ENCODE results near the gene GLUL. TPM values are rescaled to one million over a fixed set of nuclear protein-coding genes. Genes with fewer than 3 reads are reported as not detected.

Gene GLUL
- total RNA-seq, 3 donors from 2014 or later (not counting 1 experiment from before 2014, with no cell fraction given), result 128 to 420 (median 134) TPM

DNA sequence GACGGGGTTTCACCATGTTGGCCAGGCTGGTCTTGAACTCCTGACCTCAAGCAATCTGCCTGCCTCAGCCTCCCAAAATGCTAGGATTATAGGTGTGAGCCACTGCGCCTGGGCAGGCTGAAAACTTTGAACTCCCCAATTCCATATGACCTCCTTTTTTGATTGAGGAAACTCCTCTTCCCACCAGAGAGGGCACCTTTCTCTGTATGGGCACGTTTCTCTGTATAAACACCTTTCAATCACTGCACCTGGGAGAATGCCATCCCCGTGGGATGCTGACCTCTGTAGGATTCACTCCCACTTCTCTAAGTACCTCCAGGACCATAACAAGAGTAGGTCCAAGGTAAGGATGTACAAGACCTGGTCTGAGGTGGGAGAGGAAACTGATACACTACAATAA, 18.5 kb upstream of the GLUL start:
- Mint-ChIP-seq H3K36me3 (no peaks in the 10 kb centered on the region), H3K9me3 (no peaks in the 10 kb centered on the region)

DNA sequence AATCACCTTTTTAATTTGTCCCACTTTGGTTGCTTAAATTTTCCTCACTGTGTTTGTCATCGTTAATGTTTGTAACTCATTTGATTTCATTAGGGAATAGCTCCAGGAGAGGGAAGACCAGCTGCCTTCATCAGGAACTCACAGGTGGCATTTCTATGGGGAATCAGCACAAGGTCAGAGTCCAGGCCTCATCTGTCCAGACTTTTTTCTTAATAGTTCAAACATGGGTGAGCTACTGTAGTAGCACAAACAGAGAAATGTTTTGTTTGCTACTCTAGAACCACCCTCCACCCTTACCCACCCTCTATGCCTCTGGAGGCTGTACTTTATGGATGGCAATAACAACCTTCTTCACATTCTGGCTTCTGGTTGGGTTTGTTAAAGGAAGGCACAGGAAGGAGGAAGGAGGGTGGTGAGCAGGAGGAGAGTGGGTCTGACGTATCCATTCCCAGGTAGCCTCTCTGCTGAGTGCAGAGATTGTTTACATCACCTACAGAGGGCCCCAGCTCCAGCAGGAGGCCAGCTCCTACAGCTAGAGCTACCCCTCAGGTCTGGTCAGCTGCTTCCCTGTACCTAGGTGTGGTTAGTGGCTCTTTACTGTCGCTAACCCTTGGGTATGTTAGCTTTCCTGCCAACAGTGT, 17.0 kb upstream of the GLUL start:
- no peaks in the 10 kb centered on the region for H3K9me3 Mint-ChIP-seq
- Histone ChIP-seq H3K4me1 (ENCODE audit: control insufficient read depth, insufficient read depth, low read length) (no peaks in the 10 kb centered on the region), H3K27ac (ENCODE audit: low read length) (no peak overlapping the region), H3K9me3 (ENCODE audit: control insufficient read depth, insufficient read depth, low read length) (no peaks in the 10 kb centered on the region), H3K4me3 (ENCODE audit: low read length) (no peak overlapping the region), H3K36me3 (ENCODE audit: control insufficient read depth, insufficient read depth, low read length) (no peaks in the 10 kb centered on the region), H3K27me3 (ENCODE audit: control insufficient read depth, insufficient read depth, low read length) (peaks cover 14% of the 10 kb centered on the region)
- H3K27ac Mint-ChIP-seq, result no peak overlapping the region
- intact Hi-C loops (cut with micrococcal nuclease), result no loop called here
- ATAC-seq (no peak), DNase-seq (no peak)
- no peaks in the 10 kb centered on the region for H3K36me3 Mint-ChIP-seq
- no peaks in the 10 kb centered on the region for H3K4me1 Mint-ChIP-seq
- WGBS (ENCODE audit: insufficient coverage), result 64% methylated on average over 3 of the region's 3 CpGs
- H3K27me3 Mint-ChIP-seq (ENCODE audit: low read depth in 2 of 2), result peaks cover 10 to 61% of the 10 kb centered on the region in 2 donors
- H3K4me3 Mint-ChIP-seq, result no peak overlapping the region
- TF ChIP-seq, protein P1, sequence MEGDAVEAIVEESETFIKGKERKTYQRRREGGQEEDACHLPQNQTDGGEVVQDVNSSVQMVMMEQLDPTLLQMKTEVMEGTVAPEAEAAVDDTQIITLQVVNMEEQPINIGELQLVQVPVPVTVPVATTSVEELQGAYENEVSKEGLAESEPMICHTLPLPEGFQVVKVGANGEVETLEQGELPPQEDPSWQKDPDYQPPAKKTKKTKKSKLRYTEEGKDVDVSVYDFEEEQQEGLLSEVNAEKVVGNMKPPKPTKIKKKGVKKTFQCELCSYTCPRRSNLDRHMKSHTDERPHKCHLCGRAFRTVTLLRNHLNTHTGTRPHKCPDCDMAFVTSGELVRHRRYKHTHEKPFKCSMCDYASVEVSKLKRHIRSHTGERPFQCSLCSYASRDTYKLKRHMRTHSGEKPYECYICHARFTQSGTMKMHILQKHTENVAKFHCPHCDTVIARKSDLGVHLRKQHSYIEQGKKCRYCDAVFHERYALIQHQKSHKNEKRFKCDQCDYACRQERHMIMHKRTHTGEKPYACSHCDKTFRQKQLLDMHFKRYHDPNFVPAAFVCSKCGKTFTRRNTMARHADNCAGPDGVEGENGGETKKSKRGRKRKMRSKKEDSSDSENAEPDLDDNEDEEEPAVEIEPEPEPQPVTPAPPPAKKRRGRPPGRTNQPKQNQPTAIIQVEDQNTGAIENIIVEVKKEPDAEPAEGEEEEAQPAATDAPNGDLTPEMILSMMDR (IDR thresholded peaks at IDR 0.05), result no peak

More for the DNA sequence above, 18.5 kb upstream of the GLUL start:
- Histone ChIP-seq H3K27ac (ENCODE audit: low read length) (no peak overlapping the region), H3K4me3 (ENCODE audit: low read length) (no peak overlapping the region), H3K9me3 (ENCODE audit: control insufficient read depth, insufficient read depth, low read length) (no peaks in the 10 kb centered on the region), H3K27me3 (ENCODE audit: control insufficient read depth, insufficient read depth, low read length) (peaks cover 11% of the 10 kb centered on the region), H3K4me1 (ENCODE audit: control insufficient read depth, insufficient read depth, low read length) (no peaks in the 10 kb centered on the region), H3K36me3 (ENCODE audit: control insufficient read depth, insufficient read depth, low read length) (no peaks in the 10 kb centered on the region)
- H3K4me3 Mint-ChIP-seq, result no peak overlapping the region
- ATAC-seq, result no peak
- no peak for DNase-seq
- TF ChIP-seq, protein P1 (IDR thresholded peaks at IDR 0.05), result no peak
- no peaks in the 10 kb centered on the region for H3K4me1 Mint-ChIP-seq
- peaks cover 17 to 62% of the 10 kb centered on the region in 2 donors for H3K27me3 Mint-ChIP-seq (ENCODE audit: low read depth in 2 of 2)
- intact Hi-C loops (cut with micrococcal nuclease), result no loop called here
- H3K27ac Mint-ChIP-seq, result no peak overlapping the region
- WGBS (ENCODE audit: insufficient coverage), result 86% methylated on average over 3 of the region's 4 CpGs

GRCh38 chr1:182407724-182408123, 16.1 kb upstream of the GLUL start:
- no peaks in the 10 kb centered on the region for H3K36me3 Mint-ChIP-seq
- H3K4me1 Mint-ChIP-seq, result no peaks in the 10 kb centered on the region
- intact Hi-C loops (cut with micrococcal nuclease), result no loop called here
- H3K27me3 Mint-ChIP-seq (ENCODE audit: low read depth in 2 of 2), result peaks cover 10 to 65% of the 10 kb centered on the region in 2 donors
- no peaks in the 10 kb centered on the region for H3K9me3 Mint-ChIP-seq
- Histone ChIP-seq H3K27me3 (ENCODE audit: control insufficient read depth, insufficient read depth, low read length) (peaks cover 14% of the 10 kb centered on the region), H3K4me3 (ENCODE audit: low read length) (no peak overlapping the region), H3K27ac (ENCODE audit: low read length) (no peak overlapping the region), H3K4me1 (ENCODE audit: control insufficient read depth, insufficient read depth, low read length) (no peaks in the 10 kb centered on the region), H3K36me3 (ENCODE audit: control insufficient read depth, insufficient read depth, low read length) (no peaks in the 10 kb centered on the region), H3K9me3 (ENCODE audit: control insufficient read depth, insufficient read depth, low read length) (no peaks in the 10 kb centered on the region)
- WGBS (ENCODE audit: insufficient coverage), result 54% methylated on average over 3 of the region's 3 CpGs
- DNase-seq (no peak), ATAC-seq (no peak)
- no peak overlapping the region for H3K4me3 Mint-ChIP-seq
- H3K27ac Mint-ChIP-seq, result no peak overlapping the region
- TF ChIP-seq, protein P1 (IDR thresholded peaks at IDR 0.05), result no peak

- H3K36me3 ChIP-seq (ENCODE audit: control insufficient read depth, insufficient read depth, low read length), result no peaks in the 10 kb centered on the region
- H3K4me3 ChIP-seq (ENCODE audit: low read length), result no peak overlapping the region
- no peak overlapping the region for H3K27ac ChIP-seq (ENCODE audit: low read length)
- peaks cover 10 to 65% of the 10 kb centered on the region in 2 donors for H3K27me3 Mint-ChIP-seq (ENCODE audit: low read depth in 2 of 2)
- H3K9me3 ChIP-seq (ENCODE audit: control insufficient read depth, insufficient read depth, low read length), result no peaks in the 10 kb centered on the region
- DNase-seq, result no peak
- H3K27ac Mint-ChIP-seq, result no peak overlapping the region
- no peak overlapping the region for H3K4me3 Mint-ChIP-seq
- peaks cover 14% of the 10 kb centered on the region for H3K27me3 ChIP-seq (ENCODE audit: control insufficient read depth, insufficient read depth, low read length)
- intact Hi-C loops (cut with micrococcal nuclease), result no loop called here
- no peaks in the 10 kb centered on the region for H3K4me1 Mint-ChIP-seq
- no peak for ATAC-seq
- H3K4me1 ChIP-seq (ENCODE audit: control insufficient read depth, insufficient read depth, low read length), result no peaks in the 10 kb centered on the region
- no peaks in the 10 kb centered on the region for H3K36me3 Mint-ChIP-seq
- TF ChIP-seq, protein P1 (IDR thresholded peaks at IDR 0.05), result no peak
- no peaks in the 10 kb centered on the region for H3K9me3 Mint-ChIP-seq
- WGBS (ENCODE audit: insufficient coverage), result no CpG with 5 or more reads among the region's 1 CpG
Observed at GRCh38 chr1:182406012-182406411, 14.4 kb upstream of the GLUL start.

All from natural killer cell (primary cell).